Measurements from ENCODE around the gene TSPEAR.

TSPEAR gene

DNA sequence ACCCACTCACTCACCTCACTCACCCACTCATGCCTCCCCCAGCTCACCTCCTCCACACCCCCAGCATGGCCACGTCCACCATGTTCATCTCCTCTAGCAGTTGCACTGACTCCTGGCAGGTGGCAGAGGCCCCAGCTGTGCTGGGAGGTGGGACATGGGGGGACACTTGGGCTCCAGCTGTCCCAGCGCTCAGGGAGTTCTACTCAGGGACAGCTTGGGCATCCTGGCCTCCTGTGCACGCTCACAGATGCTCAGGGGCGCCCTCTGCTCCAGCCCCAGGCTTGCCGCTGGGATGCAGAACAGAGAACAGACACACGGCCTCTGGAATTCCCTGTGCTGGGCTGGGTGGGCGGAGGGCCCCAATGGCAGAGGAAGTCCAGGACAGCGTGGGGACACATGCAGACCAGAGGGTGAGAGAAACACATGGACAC is 94.3 kb downstream of the TSPEAR start:
- H3K27ac ChIP-seq = no peak overlapping the region
- H3K4me3 ChIP-seq = no peak overlapping the region
- no peaks in the 10 kb centered on the region for H3K4me1 ChIP-seq
- DNase-seq = no peak
- intact Hi-C loops (cut with DNase I; ENCODE audit: low total_unique reads) = no loop called here
- no peak for TF ChIP-seq CTCF (IDR thresholded peaks at IDR 0.05)
- peaks cover 0 to 5% (median 0%) of the 10 kb centered on the region in 3 donors for H3K9me3 ChIP-seq
- peaks cover 0 to 40% of the 10 kb centered on the region in 2 donors for H3K27me3 ChIP-seq
- H3K36me3 ChIP-seq = no peaks in the 10 kb centered on the region

DNA sequence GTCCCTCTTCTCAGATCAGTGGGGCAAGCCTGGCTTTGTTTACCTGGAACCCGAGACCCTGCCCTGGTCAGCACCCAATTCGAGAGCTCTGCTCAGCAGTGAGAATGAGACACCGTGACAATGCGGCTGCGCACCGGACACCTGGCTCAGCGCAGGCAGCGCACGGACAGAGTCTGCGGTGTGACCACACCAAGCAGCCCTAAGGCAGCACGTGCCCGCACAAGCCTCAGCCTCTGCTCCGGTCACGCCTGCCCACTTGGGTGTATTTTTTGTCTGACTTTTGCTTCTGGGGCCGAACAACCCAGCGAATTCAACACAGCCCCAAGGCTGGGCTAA is 94.8 kb downstream of the TSPEAR start:
- Histone ChIP-seq H3K36me3 (no peaks in the 10 kb centered on the region), H3K27ac (no peak overlapping the region), H3K4me3 (no peak overlapping the region), H3K4me1 (no peaks in the 10 kb centered on the region), H3K9me3 (peaks cover 0 to 10% (median 3%) of the 10 kb centered on the region in 3 donors), H3K27me3 (peaks cover 0 to 41% of the 10 kb centered on the region in 2 donors)
- TF ChIP-seq CTCF (IDR thresholded peaks at IDR 0.05) = no peak
- no peak for DNase-seq
- intact Hi-C loops (cut with DNase I; ENCODE audit: low total_unique reads) = no loop called here

DNA sequence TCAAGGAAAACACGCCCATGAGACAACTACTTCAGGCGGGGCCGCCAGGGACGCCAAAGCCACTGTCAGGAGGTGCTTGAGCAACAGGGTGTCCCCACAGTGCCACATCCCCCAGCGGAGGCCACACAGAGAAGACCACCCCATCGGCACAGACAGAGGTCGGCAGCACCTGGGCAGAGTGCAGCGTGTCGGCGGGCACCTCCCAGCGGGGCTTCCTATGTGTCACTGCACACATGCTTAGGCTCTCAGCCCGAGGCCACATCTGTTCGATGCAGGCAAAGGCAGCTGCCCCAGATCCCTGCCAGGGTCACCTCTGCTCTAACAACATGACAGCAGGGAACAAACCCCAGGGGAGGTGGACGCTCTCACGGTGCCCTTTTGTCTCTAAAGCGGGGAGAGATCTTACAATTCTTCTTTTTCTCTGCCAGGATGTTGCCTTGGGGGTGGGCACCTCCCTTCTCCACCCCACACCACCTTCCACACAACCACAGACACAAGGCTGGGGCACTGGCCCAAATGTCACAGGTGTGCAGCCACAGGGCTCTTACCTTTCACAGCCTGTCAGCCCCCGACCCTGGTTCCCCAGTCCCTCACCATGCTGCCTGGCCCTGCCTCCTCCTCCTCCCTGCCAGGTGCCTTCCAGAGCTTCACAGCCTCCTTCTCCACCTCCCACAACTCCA is 95.3 kb downstream of the TSPEAR start:
- no peak for TF ChIP-seq CTCF (IDR thresholded peaks at IDR 0.05)
- Histone ChIP-seq H3K9me3 (peaks cover 0 to 13% (median 6%) of the 10 kb centered on the region in 3 donors), H3K27ac (no peak overlapping the region), H3K4me3 (no peak overlapping the region), H3K36me3 (no peaks in the 10 kb centered on the region), H3K27me3 (peaks cover 0 to 41% of the 10 kb centered on the region in 2 donors), H3K4me1 (no peaks in the 10 kb centered on the region)
- intact Hi-C loops (cut with DNase I; ENCODE audit: low total_unique reads) = no loop called here
- DNase-seq = no peak

DNA sequence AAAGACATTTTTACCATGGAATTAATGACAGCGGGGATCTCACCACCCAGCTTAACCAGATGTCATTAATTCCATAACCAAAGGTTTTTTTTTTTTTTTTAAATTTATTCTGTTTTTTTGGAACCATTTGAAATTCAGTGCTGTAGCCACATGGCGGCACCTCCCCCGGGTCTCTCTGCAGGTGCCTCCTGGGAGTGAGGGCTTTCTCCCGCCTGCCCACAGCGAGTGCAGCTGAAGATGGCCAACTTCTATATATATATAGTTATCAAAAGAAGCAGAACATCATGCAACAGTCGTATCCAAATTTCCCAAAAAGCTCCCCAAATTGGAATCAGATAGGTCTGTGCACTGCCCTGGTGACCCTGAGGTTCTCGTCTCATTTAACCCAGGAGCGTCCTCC is 95.9 kb downstream of the TSPEAR start:
- H3K27me3 ChIP-seq = peaks cover 0 to 41% of the 10 kb centered on the region in 2 donors
- no peak overlapping the region for H3K4me3 ChIP-seq
- intact Hi-C loops (cut with DNase I; ENCODE audit: low total_unique reads) = no loop called here
- no peaks in the 10 kb centered on the region for H3K4me1 ChIP-seq
- no peak for TF ChIP-seq CTCF (IDR thresholded peaks at IDR 0.05)
- H3K36me3 ChIP-seq = no peaks in the 10 kb centered on the region
- no peak for DNase-seq
- no peak overlapping the region for H3K27ac ChIP-seq
- peaks cover 0 to 15% (median 8%) of the 10 kb centered on the region in 3 donors for H3K9me3 ChIP-seq

DNA sequence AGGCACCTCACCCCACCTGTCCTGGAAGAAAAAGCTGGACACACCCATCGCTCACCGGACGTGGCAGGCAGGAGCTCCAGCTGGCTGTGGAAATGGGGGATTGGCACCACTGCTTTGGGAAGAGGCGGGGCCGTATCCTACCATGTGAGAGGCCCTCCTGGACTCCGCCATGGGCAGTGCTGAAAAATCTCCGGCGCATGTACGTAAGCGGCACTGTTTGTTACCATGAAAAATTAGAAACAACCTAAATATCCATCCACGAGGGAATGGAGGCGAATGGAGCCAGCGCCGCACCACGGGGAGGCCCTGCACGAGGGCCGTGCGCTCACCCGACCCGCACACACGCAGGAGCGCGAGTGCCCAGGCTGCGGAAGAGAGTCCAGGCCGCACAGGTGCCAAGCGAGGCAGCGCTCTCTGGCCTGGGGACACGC is 96.4 kb downstream of the TSPEAR start:
- intact Hi-C loops (cut with DNase I; ENCODE audit: low total_unique reads) = no loop called here
- Histone ChIP-seq H3K27me3 (peaks cover 0 to 41% of the 10 kb centered on the region in 2 donors), H3K4me3 (no peak overlapping the region), H3K9me3 (peaks cover 0 to 20% (median 13%) of the 10 kb centered on the region in 3 donors), H3K36me3 (no peaks in the 10 kb centered on the region), H3K27ac (no peak overlapping the region), H3K4me1 (no peaks in the 10 kb centered on the region)
- no peak for TF ChIP-seq CTCF (IDR thresholded peaks at IDR 0.05)
- no peak for DNase-seq

Data from tibial artery (tissue), 4 donors.